Measurements from ENCODE around the gene PHKG2.

Gene PHKG2

GRCh38 chr16:30755955-30756780, 7.9 kb downstream of the PHKG2 start:
- in situ Hi-C loops (cut with MboI; ENCODE audit: low sequenced_read_pairs), result no loop called here

DNA sequence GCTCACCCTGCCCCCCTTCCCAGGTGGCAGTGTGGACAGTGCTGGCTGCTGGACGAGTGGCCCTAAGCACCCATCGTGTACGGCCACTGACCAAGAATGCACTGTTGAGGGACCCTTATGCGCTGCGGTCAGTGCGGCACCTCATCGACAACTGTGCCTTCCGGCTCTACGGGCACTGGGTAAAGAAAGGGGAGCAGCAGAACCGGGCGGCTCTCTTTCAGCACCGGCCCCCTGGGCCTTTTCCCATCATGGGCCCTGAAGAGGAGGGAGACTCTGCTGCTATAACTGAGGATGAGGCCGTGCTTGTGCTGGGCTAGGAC, 8.5 kb downstream of the PHKG2 start:
- in situ Hi-C loops (cut with MboI; ENCODE audit: low sequenced_read_pairs), result no loop called here

- in situ Hi-C loops (cut with MboI; ENCODE audit: low sequenced_read_pairs), result no loop called here
Measured at GRCh38 chr16:30757316-30757715, 9.1 kb downstream of the PHKG2 start.

DNA sequence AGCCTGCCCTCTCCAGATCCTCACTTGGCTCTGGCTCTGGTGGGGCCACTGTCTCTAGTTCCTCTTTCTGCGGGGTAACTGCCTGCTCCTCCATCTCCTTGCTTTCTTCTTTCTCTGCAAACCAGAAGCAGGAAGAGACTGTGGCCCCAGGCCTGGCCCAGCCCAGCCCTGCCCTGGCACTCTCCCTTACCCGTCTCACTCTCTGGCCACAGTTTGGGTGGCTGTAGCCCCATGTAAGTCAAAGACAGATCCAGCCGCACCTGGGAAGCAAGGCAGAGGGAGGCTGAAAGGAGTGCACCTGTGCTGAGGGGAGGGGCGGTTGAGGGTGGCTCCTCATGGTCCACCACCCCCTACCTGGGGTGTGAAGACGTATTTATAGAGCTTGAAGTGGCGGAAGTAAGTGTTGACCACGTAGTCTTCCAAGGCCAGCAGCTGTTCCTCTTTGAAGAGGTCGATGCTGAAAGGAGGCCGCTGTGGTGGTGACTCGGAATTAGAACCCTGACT, 10.8 kb downstream of the PHKG2 start:
- in situ Hi-C loops (cut with MboI; ENCODE audit: low sequenced_read_pairs), result no loop called here

- in situ Hi-C loops (cut with MboI; ENCODE audit: low sequenced_read_pairs), result no loop called here
Measured at GRCh38 chr16:30760001-30760559, 11.9 kb downstream of the PHKG2 start.

DNA sequence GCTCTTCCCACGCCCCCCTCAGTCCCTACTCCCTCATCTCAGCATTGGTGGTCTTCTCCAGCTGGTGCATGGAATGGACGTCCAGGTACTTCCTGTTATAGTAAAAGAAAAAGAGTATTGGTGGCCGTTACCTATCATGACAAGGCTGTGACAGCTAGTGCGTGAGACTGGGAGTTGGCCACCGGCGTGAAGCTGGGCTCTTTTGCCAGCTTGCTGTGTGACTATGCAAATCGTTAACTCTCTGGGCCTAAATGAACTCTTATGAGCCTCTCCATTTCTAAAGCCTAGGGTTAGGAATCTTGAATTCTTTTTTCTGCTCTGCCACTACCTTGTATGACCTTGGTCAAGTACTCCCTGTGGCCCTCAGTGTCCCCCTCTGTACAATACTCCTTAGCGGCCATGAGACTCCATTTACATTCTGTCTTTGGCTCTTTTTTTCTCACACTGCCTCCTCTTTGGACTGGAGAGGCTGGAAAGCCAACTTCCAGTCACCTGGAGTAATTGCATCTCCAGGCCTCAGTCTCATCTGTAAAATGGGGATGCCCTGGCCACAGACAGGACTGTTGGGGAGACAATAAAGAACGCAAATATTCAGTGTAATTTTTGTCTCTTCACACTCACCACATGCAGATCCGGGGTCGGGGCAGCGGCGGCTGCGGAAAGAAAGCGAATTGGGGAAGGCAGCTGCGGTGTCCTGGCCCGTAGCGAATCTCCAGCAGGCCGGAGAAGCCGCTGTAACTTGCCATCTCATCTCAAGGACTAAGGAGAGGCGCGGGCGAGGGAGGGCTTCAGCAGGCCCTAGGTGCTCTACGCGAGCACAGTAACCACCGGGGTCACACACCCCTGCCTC, 12.6 kb downstream of the PHKG2 start:
- in situ Hi-C loops (cut with MboI; ENCODE audit: low sequenced_read_pairs), result no loop called here

GRCh38 chr16:30761427-30761927, 13.3 kb downstream of the PHKG2 start:
- in situ Hi-C loops (cut with MboI; ENCODE audit: low sequenced_read_pairs), result no loop called here

- in situ Hi-C loops (cut with MboI; ENCODE audit: low sequenced_read_pairs), result no loop called here
Measured at GRCh38 chr16:30761928-30762902, 14.0 kb downstream of the PHKG2 start, which contains the start of the genes CFAP119 and RNF40. CFAP119 (minus strand) TSS chr16:30762062; CDS start chr16:30761748, 314 bp downstream. RNF40 (plus strand) TSS chr16:30762322; CDS start chr16:30762546, 224 bp downstream.

DNA sequence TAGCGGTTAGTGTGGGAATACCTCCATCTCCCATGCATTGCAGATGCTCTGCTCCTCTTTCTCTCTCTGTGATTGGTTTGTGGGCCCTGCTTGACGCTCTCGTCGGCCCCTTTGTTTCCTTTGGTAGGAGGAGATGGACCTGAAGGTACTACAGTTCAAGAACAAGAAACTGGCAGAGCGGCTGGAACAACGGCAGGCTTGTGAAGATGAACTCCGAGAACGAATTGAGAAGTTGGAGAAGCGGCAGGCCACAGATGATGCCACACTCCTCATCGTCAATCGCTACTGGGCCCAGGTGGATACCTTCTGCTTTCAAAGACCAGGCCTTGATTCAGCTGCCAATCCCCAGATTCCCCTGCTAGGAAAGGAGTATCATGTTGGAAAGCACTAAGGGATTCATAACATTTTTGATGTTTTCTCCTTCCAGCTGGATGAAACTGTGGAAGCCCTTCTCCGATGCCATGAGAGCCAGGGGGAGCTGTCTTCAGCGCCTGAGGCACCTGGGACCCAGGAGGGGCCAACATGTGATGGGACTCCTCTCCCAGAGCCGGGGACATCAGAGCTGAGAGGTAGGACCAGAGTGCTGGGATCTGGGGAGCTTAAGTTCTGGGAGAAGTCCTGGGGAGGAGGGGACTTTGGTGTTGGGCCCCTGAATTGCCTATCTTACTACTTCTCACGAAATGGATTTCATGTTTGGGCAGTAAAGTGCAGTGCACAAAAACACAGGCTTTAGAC, 14.9 kb downstream of the PHKG2 start:
- in situ Hi-C loops (cut with MboI; ENCODE audit: low sequenced_read_pairs), result no loop called here

GRCh38 chr16:30764086-30764485, 15.9 kb downstream of the PHKG2 start:
- in situ Hi-C loops (cut with MboI; ENCODE audit: low sequenced_read_pairs), result no loop called here

- in situ Hi-C loops (cut with MboI; ENCODE audit: low sequenced_read_pairs), result no loop called here
Measured at GRCh38 chr16:30764816-30765465, 16.7 kb downstream of the PHKG2 start.

GRCh38 chr16:30766206-30766932, 18.1 kb downstream of the PHKG2 start:
- in situ Hi-C loops (cut with MboI; ENCODE audit: low sequenced_read_pairs), result no loop called here

DNA sequence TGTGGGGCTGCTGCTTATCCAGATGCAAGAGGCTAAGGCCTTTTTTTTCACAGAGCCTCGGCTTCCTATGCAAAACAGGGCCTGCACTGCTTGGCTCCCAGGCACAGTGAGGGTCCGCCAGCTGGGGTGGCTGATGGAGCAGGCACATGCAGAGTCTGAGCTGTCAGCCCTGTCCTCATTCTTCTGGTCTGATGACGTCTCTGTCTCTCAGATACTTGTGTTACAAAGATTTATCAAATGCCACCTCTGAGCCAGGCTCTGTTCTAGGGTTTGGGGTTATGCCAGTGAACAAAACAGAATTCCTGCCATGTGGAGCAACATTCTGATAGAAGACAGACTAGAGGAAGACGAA, 18.7 kb downstream of the PHKG2 start:
- in situ Hi-C loops (cut with MboI; ENCODE audit: low sequenced_read_pairs), result no loop called here

GRCh38 chr16:30767767-30768465, 19.7 kb downstream of the PHKG2 start:
- in situ Hi-C loops (cut with MboI; ENCODE audit: low sequenced_read_pairs), result no loop called here

DNA sequence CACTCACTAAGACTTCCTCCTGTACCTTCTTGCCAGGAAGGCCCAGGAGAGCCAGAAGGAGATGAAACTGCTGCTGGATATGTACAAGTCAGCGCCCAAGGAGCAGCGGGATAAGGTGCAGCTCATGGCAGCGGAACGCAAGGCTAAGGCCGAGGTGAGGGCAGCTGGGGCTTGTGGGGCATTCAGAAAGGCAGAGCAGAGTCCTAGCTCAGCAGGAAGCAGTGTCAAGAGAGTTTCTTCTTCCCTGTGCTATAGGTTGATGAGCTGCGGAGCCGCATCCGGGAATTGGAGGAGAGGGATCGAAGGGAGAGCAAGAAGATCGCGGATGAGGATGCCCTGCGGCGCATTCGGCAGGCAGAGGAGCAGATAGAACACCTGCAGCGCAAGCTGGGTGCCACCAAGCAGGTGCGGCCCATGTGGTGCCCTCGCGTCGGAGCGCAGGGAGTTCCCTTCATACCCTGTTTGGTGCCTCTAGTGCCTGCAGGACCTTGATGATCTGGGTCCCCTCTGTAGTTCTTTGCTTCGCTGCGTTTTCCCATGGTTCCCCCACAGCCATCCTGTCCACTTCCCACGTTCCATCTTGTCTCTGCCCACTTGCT, 20.5 kb downstream of the PHKG2 start:
- in situ Hi-C loops (cut with MboI; ENCODE audit: low sequenced_read_pairs), result no loop called here

- in situ Hi-C loops (cut with MboI; ENCODE audit: low sequenced_read_pairs), result no loop called here
Measured at GRCh38 chr16:30769379-30770089, 21.3 kb downstream of the PHKG2 start.

DNA sequence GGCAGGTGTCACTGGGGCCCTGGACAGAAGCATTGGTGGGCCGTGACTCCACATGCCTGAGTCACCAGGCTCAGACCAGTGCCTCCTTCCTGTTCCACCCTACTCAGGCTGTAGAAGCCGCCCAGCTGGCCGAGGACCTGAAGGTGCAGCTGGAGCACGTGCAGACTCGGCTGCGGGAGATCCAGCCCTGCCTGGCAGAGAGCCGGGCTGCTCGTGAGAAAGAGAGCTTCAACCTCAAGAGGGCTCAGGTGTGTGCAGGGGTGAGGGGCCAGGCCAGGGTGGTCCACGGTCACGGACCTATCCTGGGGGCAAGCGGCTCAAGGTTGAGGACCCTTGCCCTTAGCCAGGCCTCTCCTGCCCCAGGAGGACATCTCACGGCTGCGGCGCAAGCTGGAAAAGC, 23.5 kb downstream of the PHKG2 start:
- in situ Hi-C loops (cut with MboI; ENCODE audit: low sequenced_read_pairs), result no loop called here
